SU-DHL-6 (cell line): ENCODE measurements around the gene WDR72.

ENCODE experiments used
- H2AFZ ChIP-seq: fragments of 200-600 bp; sonication (generic); 2 replicates; pipeline ENCODE4 v1.6.1; 2014; ENCODE audit warnings: low read depth, mild to moderate bottlenecking, moderate library complexity, mixed read lengths, antibody characterized with exemption, low read length; ENCODE audit not compliant: severe bottlenecking
- H3F3A ChIP-seq: fragments of 200-600 bp; shearing (Covaris generic); 2 replicates; pipeline ENCODE4 v1.6.0; 2016; ENCODE audit warnings: antibody characterized with exemption, mild to moderate bottlenecking; ENCODE audit not compliant: insufficient read depth
- H3K27ac ChIP-seq: fragments of 200-600 bp; sonication (generic); 2 replicates; pipeline ENCODE4 v1.5.1; 2016; ENCODE audit warnings: low read depth, mild to moderate bottlenecking, low read length, moderate library complexity, mixed read lengths
- H3K27me3 ChIP-seq: fragments of 200-600 bp; sonication (generic), shearing (Covaris generic); 2 replicates; pipeline ENCODE4 v1.6.0; 2014; ENCODE audit warnings: mild to moderate bottlenecking, low read length
- H3K36me3 ChIP-seq: fragments of 200-600 bp; sonication (generic); 2 replicates; pipeline ENCODE4 v1.6.1; 2014; ENCODE audit warnings: mild to moderate bottlenecking, low read length, mixed read lengths
- H3K4me2 ChIP-seq: fragments of 300-600, 200-600 bp; shearing (Covaris generic), sonication (generic); 2 replicates; pipeline ENCODE4 v1.6.0; 2014; ENCODE audit warnings: low read length, low read depth, mild to moderate bottlenecking; ENCODE audit not compliant: poor library complexity, severe bottlenecking
- H3K4me3 ChIP-seq: fragments of 200-600 bp; sonication (generic); 2 replicates; pipeline ENCODE4 v1.5.1; 2014; ENCODE audit warnings: antibody characterized with exemption, low read length, mild to moderate bottlenecking, mixed read lengths; ENCODE audit not compliant: insufficient read depth, poor library complexity, severe bottlenecking
- H3K79me2 ChIP-seq: fragments of 200-600 bp; sonication (generic); 2 replicates; pipeline ENCODE4 v1.6.1; 2014; ENCODE audit warnings: mild to moderate bottlenecking, low read length, moderate library complexity; ENCODE audit not compliant: insufficient read depth
- H3K9ac ChIP-seq: fragments of 200-600 bp; sonication (generic); 2 replicates; pipeline ENCODE4 v1.7.0; 2014; ENCODE audit warnings: mild to moderate bottlenecking, low read length
- H3K9me2 ChIP-seq: fragments of 200-600 bp; sonication (generic); replicated peaks from 2 replicates; pipeline ENCODE4 v1.6.1; 2014; ENCODE audit warnings: low read length; ENCODE audit not compliant: insufficient read depth
- H3K9me3 ChIP-seq: fragments of 200-600 bp; sonication (generic); 2 replicates; pipeline ENCODE4 v1.6.1; 2014; ENCODE audit warnings: low read length, mixed read lengths; ENCODE audit not compliant: insufficient read depth
- H4K20me1 ChIP-seq: fragments of 200-600 bp; sonication (generic); 2 replicates; pipeline ENCODE4 v1.6.1; 2014; ENCODE audit warnings: low read depth, mild to moderate bottlenecking, antibody characterized with exemption, low read length, moderate library complexity, mixed read lengths
- CTCF ChIP-seq: fragments of 200-600 bp; sonication (generic); IDR thresholded peaks from one replicate; pipeline ENCODE4 v1.5.1; 2017; ENCODE audit warnings: antibody characterized with exemption, mild to moderate bottlenecking, low read length, moderate library complexity; ENCODE audit not compliant: insufficient read depth, poor library complexity, severe bottlenecking
- EZH2phosphoT487 ChIP-seq: fragments of 200-600 bp; sonication (generic), shearing (Covaris generic); conservative IDR thresholded peaks from 2 replicates; pipeline ENCODE4 v1.6.1; 2018; ENCODE audit warnings: mild to moderate bottlenecking, antibody characterized with exemption, low read length, moderate library complexity, mixed read lengths

The WDR72 gene

GRCh38 chr15:53477981-53478766 lies 281.3 kb downstream of the WDR72 start:
- no peak overlapping the region for H3K4me2 ChIP-seq
- TF ChIP-seq CTCF, result no peak
- TF ChIP-seq EZH2phosphoT487, result no peak

GRCh38 chr15:53473886-53474285 lies 285.6 kb downstream of the WDR72 start:
- Histone ChIP-seq H4K20me1 (no peaks in the 10 kb centered on the region), H3K79me2 (no peaks in the 10 kb centered on the region), H3K36me3 (no peaks in the 10 kb centered on the region), H3K4me3 (no peak overlapping the region), H3K4me2 (no peak overlapping the region), H3K9me3 (no peaks in the 10 kb centered on the region), H3K27ac (no peak overlapping the region), H3K9ac (no peak overlapping the region), H3K27me3 (no peaks in the 10 kb centered on the region), H3F3A (no peaks in the 10 kb centered on the region), H3K9me2 (no peaks in the 10 kb centered on the region), H2AFZ (no peak overlapping the region)
- no peak for TF ChIP-seq CTCF
- TF ChIP-seq EZH2phosphoT487, result no peak

More at GRCh38 chr15:53477981-53478766, 281.3 kb downstream of the WDR72 start:
- Histone ChIP-seq H3K27me3 (no peaks in the 10 kb centered on the region), H3K27ac (no peak overlapping the region), H3F3A (no peaks in the 10 kb centered on the region), H3K4me3 (no peak overlapping the region), H3K9me3 (no peaks in the 10 kb centered on the region), H2AFZ (no peak overlapping the region), H3K79me2 (no peaks in the 10 kb centered on the region), H4K20me1 (no peaks in the 10 kb centered on the region), H3K9ac (no peak overlapping the region), H3K9me2 (no peaks in the 10 kb centered on the region), H3K36me3 (no peaks in the 10 kb centered on the region)

GRCh38 chr15:53473435-53473834 lies 286.0 kb downstream of the WDR72 start:
- no peaks in the 10 kb centered on the region for H3K27me3 ChIP-seq
- H3K9me2 ChIP-seq, result no peaks in the 10 kb centered on the region
- H4K20me1 ChIP-seq, result no peaks in the 10 kb centered on the region
- no peaks in the 10 kb centered on the region for H3K79me2 ChIP-seq
- H3K27ac ChIP-seq, result no peak overlapping the region
- H3K36me3 ChIP-seq, result no peaks in the 10 kb centered on the region
- H3K9ac ChIP-seq, result no peak overlapping the region
- no peak for TF ChIP-seq EZH2phosphoT487
- TF ChIP-seq CTCF, result no peak
- H3K4me2 ChIP-seq, result no peak overlapping the region
- no peaks in the 10 kb centered on the region for H3K9me3 ChIP-seq
- H3F3A ChIP-seq, result no peaks in the 10 kb centered on the region
- no peak overlapping the region for H3K4me3 ChIP-seq
- no peak overlapping the region for H2AFZ ChIP-seq
